Fibroblast of skin of back (primary cell): ENCODE data around the gene PITHD1.
A peak's percentile ranks its signal among the peaks of the same experiment; 100 is the strongest.
"Not testable (repeated sequence)": the region's sequence is repeated elsewhere in the genome, so short reads cannot be mapped to it uniquely, and the experiment has no call there.

ENCODE experiments used
- DNase-seq: peaks from one replicate; pipeline ENCODE4 v3.0.0-alpha.2; 2013

Gene PITHD1

DNA sequence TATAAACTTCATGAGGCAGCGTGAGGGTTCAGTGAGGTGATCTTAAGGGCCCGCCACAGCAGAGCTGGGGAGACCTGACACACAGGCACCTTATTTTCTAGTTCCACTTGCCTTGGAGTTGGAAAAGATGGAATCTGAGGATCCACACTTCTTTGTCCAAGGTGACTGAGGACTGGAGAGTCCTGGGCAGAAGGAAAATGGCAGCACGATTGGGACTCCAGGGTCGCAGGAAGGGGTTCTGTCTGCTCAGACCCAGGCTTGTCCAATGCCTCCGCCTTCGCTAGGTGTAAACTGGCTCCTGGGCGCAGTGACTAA lies 21.0 kb downstream of the PITHD1 start:
- no peak for DNase-seq

GRCh38 chr1:23799570-23800399 lies 21.6 kb downstream of the PITHD1 start:
- DNase-seq, result peak; percentile 48

GRCh38 chr1:23800400-23801337 lies 22.5 kb downstream of the PITHD1 start, which contains the start of gene GALE:
GALE (minus strand) TSS chr1:23800754; CDS start chr1:23799007, 1,747 bp downstream.
- DNase-seq, result peak; percentile 95

- no peak for DNase-seq
Measured at GRCh38 chr1:23801338-23801748, 23.1 kb downstream of the PITHD1 start.

- no peak for DNase-seq
Measured at GRCh38 chr1:23801876-23802275, 23.7 kb downstream of the PITHD1 start.

- not testable (repeated sequence) for DNase-seq
Measured at GRCh38 chr1:23802809-23803342, 24.7 kb downstream of the PITHD1 start.

GRCh38 chr1:23803674-23804073 lies 25.5 kb downstream of the PITHD1 start:
- no peak for DNase-seq

DNA sequence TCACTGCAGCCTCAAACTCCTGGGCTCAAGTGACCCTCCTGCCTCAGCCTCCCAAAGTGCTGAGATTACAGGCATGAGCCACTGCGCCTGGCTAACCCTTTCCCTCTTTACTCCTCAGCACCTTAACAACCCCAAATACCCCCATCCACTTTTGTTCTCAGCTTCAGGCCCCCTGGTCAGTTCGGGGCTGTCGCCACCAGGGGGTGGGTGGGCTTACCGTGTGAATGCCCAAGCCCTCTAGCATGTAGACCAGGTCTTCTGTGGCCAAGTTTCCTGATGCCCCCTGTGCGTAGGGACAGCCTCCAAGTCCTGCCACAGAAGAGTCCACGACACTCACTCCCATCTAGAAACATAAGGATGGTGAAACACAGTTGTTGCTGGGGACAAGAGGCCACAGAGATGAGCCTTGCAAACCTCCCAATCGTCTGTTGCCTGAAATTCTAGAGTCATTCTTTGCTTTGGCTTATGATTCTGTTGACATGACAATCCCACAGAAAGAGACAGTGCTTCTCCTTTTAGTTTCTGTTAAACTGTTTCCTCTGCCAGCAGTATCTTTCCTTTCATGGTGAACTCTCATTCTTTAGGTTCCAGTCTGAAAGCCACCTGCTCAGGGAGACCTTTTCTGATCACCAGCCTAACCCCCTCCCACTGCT lies 26.1 kb downstream of the PITHD1 start:
- DNase-seq, result no peak

GRCh38 chr1:23805025-23805424 lies 26.8 kb downstream of the PITHD1 start:
- DNase-seq, result no peak

DNA sequence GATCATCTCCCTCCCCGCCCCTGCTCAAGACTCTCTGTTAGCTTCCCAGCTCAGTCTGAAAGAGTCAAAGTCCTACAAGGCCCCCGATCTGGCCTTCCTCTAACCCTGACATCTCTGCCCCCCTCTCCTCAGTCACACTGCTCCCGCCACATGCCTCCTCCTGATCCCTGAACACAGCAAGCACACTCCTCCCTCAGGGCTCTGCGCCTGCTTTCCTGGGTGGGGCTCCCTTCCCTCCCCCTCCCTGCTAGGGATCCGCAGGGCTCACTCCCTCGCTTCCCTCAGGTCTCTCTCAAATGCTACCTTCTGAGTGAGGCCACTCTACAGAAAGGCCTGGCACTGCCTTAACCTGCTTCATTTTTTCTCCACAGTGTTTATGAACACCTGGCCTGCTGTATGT lies 28.1 kb downstream of the PITHD1 start:
- DNase-seq, result no peak

DNA sequence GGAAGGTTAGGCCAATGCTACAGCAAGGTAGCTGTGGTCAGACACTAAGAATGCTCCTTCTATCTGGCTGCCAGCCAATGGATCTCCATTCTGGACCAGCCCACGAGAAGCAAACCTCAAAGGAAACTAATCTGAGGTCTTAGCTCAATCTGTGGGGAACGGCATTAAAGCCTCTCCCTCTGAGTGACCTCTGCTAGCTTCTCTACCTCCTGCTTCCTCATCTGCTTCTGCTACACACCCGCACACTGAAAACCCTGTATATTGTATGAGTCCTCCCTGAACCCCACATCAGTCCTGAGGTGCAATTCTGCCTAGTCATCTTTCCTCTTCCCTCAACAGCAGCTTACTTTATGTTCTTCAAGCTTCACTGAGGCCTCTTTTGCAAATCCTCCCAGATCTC lies 29.2 kb downstream of the PITHD1 start:
- DNase-seq, result no peak

DNA sequence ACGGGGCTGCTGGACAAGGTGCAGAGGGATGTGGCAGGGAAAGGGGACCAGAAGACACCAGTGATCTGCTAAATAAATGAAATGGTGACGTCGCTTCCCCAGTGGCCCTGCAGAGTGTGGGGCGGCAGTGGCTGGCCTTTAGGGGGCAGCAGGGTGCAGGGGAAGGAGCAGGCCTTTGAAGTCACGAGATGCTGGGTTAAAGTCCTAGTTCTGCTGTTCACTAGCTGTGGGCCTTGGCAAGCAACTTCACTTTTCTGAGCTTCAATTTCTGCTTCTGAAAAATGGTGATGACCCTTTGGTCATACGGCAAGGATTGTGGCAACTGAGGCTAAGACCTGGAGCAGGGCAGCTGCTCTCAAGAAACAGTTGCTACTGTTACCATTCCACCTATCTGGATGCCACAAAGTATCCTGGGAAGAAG lies 31.5 kb downstream of the PITHD1 start:
- DNase-seq, result peak; percentile 65

GRCh38 chr1:23810818-23811540 lies 32.8 kb downstream of the PITHD1 start:
- DNase-seq, result no peak

- no peak for DNase-seq
Measured at GRCh38 chr1:23814016-23814415, 35.8 kb downstream of the PITHD1 start.

DNA sequence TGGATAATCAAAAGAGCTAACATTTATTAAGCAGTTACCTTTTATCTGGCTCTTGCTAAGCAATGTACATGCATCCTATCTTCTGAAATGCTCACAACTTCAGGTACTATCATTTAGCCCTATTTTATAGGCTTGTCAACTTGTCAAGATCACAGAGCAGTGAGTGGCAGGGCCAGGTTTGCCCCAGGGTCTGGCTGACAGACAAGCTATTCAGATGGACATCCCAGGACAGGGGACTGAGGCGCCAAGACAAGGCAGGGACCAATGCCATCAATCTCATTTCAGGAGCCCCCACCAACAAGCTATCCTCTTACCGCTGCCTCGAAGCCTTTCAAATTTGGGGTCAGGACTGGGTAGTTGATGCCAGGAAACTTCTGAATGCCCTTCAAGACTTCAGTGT lies 38.1 kb downstream of the PITHD1 start:
- no peak for DNase-seq

DNA sequence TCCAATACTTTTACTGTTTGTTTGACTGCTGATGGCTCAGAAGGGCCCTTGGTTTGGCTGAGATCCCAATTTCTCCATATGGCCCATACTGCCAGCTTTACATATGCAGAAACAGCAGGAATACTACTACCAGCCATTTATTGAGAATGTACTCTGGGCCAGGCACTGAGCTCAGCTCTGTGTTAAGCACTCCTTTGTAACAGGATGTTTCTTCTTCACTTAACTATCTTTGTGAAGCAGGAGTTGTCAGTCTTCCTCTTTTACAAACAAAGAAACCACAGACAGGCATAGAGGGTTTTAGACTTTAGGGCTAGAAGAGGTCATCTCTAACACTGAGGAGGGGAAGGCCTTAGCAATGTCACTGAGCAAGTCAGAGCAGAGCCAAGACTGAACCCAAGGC lies 38.7 kb downstream of the PITHD1 start:
- DNase-seq, result no peak

- DNase-seq, result no peak
Measured at GRCh38 chr1:23817633-23818032, 39.4 kb downstream of the PITHD1 start.

- no peak for DNase-seq
Measured at GRCh38 chr1:23823767-23824166, 45.5 kb downstream of the PITHD1 start.

GRCh38 chr1:23824711-23825075 lies 46.5 kb downstream of the PITHD1 start:
- no peak for DNase-seq

DNA sequence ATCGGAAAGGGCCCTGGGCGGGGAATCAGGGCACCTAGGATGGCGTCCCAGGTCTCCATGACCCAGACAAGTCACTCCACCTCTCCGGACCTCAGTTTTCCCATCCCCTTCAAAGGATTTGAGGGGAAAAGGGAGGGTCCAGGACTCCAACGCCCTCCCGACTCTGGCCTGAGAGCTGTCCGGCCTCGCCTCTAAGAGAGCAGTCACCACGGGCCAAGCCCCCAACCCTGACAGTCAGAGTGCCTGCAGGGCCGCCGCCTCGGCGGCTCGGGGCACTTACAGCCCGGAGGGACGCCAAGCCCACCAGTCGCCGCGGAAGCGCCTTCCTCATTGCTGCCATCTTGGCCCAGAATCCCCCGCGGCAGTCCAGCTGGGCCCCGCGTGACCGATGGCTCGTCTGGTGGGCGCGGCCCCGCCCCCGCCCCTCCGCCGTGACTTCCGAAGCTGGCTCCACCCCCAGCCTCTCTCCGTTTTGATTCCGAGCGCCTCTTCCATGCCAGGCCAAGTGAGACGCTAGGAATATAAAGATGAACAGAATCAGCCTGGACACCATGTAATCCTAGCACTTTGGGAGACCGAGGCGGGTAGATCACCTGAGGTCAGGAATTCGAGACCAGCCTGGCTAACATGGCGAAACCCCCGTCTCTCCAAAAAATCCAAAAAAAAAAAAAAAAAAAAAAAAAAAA lies 47.0 kb downstream of the PITHD1 start, which contains the start of gene HMGCL:
TSS of gene HMGCL (minus strand) at position 354 of the 686 bp plus-strand sequence. CDS start at position 340, 14 bp downstream.
- DNase-seq, result peak; percentile 89
